Stimulated activated CD8-positive, alpha-beta memory T cell treated with anti-CD3 and anti-CD28 coated beads, Interleukin-2, amount 100 ng/mL, for 48 hours (primary cell): ENCODE results near the gene HSPA8.
"Not testable (repeated sequence)": the region's sequence is repeated elsewhere in the genome, so short reads cannot be mapped to it uniquely, and the experiment has no call there.

Experiments
- DNase-seq, 2 donors: peaks; one replicate each; pipeline ENCODE4 v3.0.0-alpha.2; 2020; ENCODE audit warnings: low read depth in 2 of 2

The HSPA8 gene

GRCh38 chr11:123072332-123072761 is 10.4 kb upstream of the HSPA8 start:
- no peak for DNase-seq

- DNase-seq, result no peak
Observed at GRCh38 chr11:123069908-123070821, 8.2 kb upstream of the HSPA8 start.

GRCh38 chr11:123065621-123066020 is 3.7 kb upstream of the HSPA8 start:
- DNase-seq, result no peak

GRCh38 chr11:123063826-123064657 is 2.1 kb upstream of the HSPA8 start:
- DNase-seq, result no peak

GRCh38 chr11:123062892-123063825 is 1.2 kb upstream of the HSPA8 start:
- no peak for DNase-seq

- DNase-seq, result peak; percentile 99 to 100
Observed at GRCh38 chr11:123062158-123062891, 389 bp upstream of the HSPA8 start.

GRCh38 chr11:123060277-123061000 is 1.5 kb downstream of the HSPA8 start:
- no peak for DNase-seq

- DNase-seq, result not testable (repeated sequence)
Observed at GRCh38 chr11:123059041-123059920, 2.7 kb downstream of the HSPA8 start.

GRCh38 chr11:123057661-123058305 is 4.2 kb downstream of the HSPA8 start:
- DNase-seq, result no peak

GRCh38 chr11:123056835-123057491 is 5.0 kb downstream of the HSPA8 start:
- no peak for DNase-seq

GRCh38 chr11:123055191-123055901 is 6.6 kb downstream of the HSPA8 start:
- DNase-seq, result no peak

- no peak for DNase-seq
Observed at GRCh38 chr11:123054301-123055065, 7.5 kb downstream of the HSPA8 start.

GRCh38 chr11:123052901-123053721 is 8.8 kb downstream of the HSPA8 start:
- DNase-seq, result no peak

- no peak for DNase-seq
Observed at GRCh38 chr11:123051634-123052033, 10.3 kb downstream of the HSPA8 start.

- no peak for DNase-seq
Observed at GRCh38 chr11:123051146-123051545, 10.8 kb downstream of the HSPA8 start.

- DNase-seq, result no peak
Observed at GRCh38 chr11:123047947-123048293, 14.0 kb downstream of the HSPA8 start.
